Trophoblast cell (in vitro differentiated cells and primary cell): ENCODE results near the gene GRPEL2.
"Not testable (repeated sequence)": the region's sequence is repeated elsewhere in the genome, so short reads cannot be mapped to it uniquely, and the experiment has no call there.

Experiments used
- DNase-seq, 2 donors: peaks; one replicate each; pipeline ENCODE4 v3.0.0-alpha.2; 2016
- H2AFZ ChIP-seq: 2 replicates; pipeline ENCODE4 v1.6.1; 2013; ENCODE audit warnings: low read length, moderate library complexity, mild to moderate bottlenecking; ENCODE audit not compliant: insufficient read depth, poor library complexity
- H2AK5ac ChIP-seq: 2 replicates; pipeline ENCODE4 v1.6.1; 2013; ENCODE audit warnings: mild to moderate bottlenecking, low read length
- H2BK120ac ChIP-seq: 2 replicates; pipeline ENCODE4 v1.6.1; 2013; ENCODE audit warnings: low read length, mild to moderate bottlenecking, moderate library complexity; ENCODE audit not compliant: insufficient read depth, poor library complexity
- H2BK12ac ChIP-seq: 2 replicates; pipeline ENCODE4 v1.6.1; 2013; ENCODE audit warnings: mild to moderate bottlenecking, low read length, moderate library complexity
- H2BK5ac ChIP-seq: 2 replicates; pipeline ENCODE4 v1.6.1; 2013; ENCODE audit warnings: low read length, low read depth, moderate library complexity, mild to moderate bottlenecking; ENCODE audit not compliant: poor library complexity
- H3K14ac ChIP-seq: 2 replicates; pipeline ENCODE4 v1.6.1; 2013; ENCODE audit warnings: mild to moderate bottlenecking, low read length
- H3K18ac ChIP-seq: 2 replicates; pipeline ENCODE4 v1.6.1; 2013; ENCODE audit warnings: mild to moderate bottlenecking, low read length
- H3K23ac ChIP-seq: 2 replicates; pipeline ENCODE4 v1.6.1; 2013; ENCODE audit warnings: low read length
- H3K27ac ChIP-seq: 2 replicates; pipeline ENCODE4 v1.5.1; 2013; ENCODE audit warnings: low read depth, mild to moderate bottlenecking, inconsistent platforms, low read length, moderate library complexity
- H3K27me3 ChIP-seq: 2 replicates; pipeline ENCODE4 v1.6.1; 2013; ENCODE audit warnings: inconsistent platforms, mild to moderate bottlenecking, low read length, moderate library complexity; ENCODE audit not compliant: insufficient read depth
- H3K36me3 ChIP-seq, 2 experiments: 1 replicate in 1 of 2; 2 replicates in 1 of 2; pipeline ENCODE4 v1.6.1; 2013; ENCODE audit warnings: low read length in 2 of 2, mild to moderate bottlenecking in 2 of 2, moderate library complexity in 1 of 2; ENCODE audit not compliant: insufficient read depth in 2 of 2, control insufficient read depth in 1 of 2
- H3K4ac ChIP-seq: 2 replicates; pipeline ENCODE4 v1.6.1; 2013; ENCODE audit warnings: low read depth, mild to moderate bottlenecking, low read length, moderate library complexity
- H3K4me1 ChIP-seq, 2 experiments: 1 replicate in 1 of 2; 2 replicates in 1 of 2; pipeline ENCODE4 v1.6.1; 2013; ENCODE audit warnings: low read length in 2 of 2, mild to moderate bottlenecking in 2 of 2, moderate library complexity in 1 of 2; ENCODE audit not compliant: insufficient read depth in 2 of 2, control insufficient read depth in 1 of 2
- H3K4me2 ChIP-seq: 2 replicates; pipeline ENCODE4 v1.6.1; 2013; ENCODE audit warnings: inconsistent platforms, mild to moderate bottlenecking, low read length, moderate library complexity
- H3K4me3 ChIP-seq: 2 replicates; pipeline ENCODE4 v1.5.1; 2013; ENCODE audit warnings: mild to moderate bottlenecking, low read depth, low read length, inconsistent platforms
- H3K79me1 ChIP-seq: one replicate; pipeline ENCODE4 v1.6.1; 2013; ENCODE audit warnings: low read length
- H3K79me2 ChIP-seq: 2 replicates; pipeline ENCODE4 v1.6.1; 2013; ENCODE audit warnings: low read length, mild to moderate bottlenecking; ENCODE audit not compliant: control insufficient read depth, insufficient read depth, poor library complexity
- H3K9ac ChIP-seq: 2 replicates; pipeline ENCODE4 v1.6.1; 2013; ENCODE audit warnings: mild to moderate bottlenecking, low read length
- H3K9me3 ChIP-seq: 2 replicates; pipeline ENCODE4 v1.6.1; 2013; ENCODE audit warnings: low read depth, mild to moderate bottlenecking, control low read depth, inconsistent platforms, low read length; ENCODE audit not compliant: insufficient read depth
- H4K12ac ChIP-seq: 2 replicates; pipeline ENCODE4 v1.6.1; 2013; ENCODE audit warnings: low read depth, mild to moderate bottlenecking, low read length, moderate library complexity
- H4K8ac ChIP-seq: 2 replicates; pipeline ENCODE4 v1.6.1; 2013; ENCODE audit warnings: low read depth, mild to moderate bottlenecking, low read length, moderate library complexity
- H4K91ac ChIP-seq: one replicate; pipeline ENCODE4 v1.6.1; 2013; ENCODE audit warnings: low read depth, mild to moderate bottlenecking, low read length, moderate library complexity
- WGBS: extraction: QIAGEN DNeasy Blood & Tissue Kit; methylation state at CpG from one replicate; pipeline ENCODE4 v1.1.7; 2013; ENCODE audit warnings: missing lambda C conversion rate; ENCODE audit not compliant: insufficient read length, insufficient coverage; ENCODE audit errors: extremely low coverage; 5-methylcytosine and 5-hydroxymethylcytosine counted together

Gene GRPEL2

DNA sequence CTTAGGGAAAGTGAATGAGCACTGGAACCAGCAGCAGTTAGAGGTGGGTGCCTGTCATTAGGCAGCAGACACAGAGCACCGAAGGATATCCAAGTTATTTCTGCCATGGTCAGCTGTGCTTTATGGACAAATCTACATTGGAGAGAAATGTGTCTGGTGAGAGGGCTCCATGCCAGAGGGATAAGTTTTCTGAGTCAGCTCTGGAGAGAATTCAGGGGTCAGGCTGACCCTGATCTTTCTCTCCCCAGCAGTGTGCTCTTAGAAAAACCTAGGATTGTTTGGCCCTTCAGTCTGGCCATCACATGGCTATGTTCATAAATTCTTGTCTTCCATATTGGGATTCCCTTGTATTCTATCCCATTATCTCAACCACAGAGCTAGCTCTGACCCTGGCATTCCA, 42.7 kb downstream of the GRPEL2 start:
- peaks cover 3% of the 10 kb centered on the region for H3K9me3 ChIP-seq
- H3K4me3 ChIP-seq, result no peak overlapping the region
- H2BK5ac ChIP-seq, result peak overlapping the region; percentile 49
- no peak overlapping the region for H3K4ac ChIP-seq
- peaks cover 17 to 29% of the 10 kb centered on the region in 2 experiments for H3K4me1 ChIP-seq
- peak overlapping the region; percentile 44 for H3K18ac ChIP-seq
- peak overlapping the region; percentile 53 for H2BK12ac ChIP-seq
- H3K79me1 ChIP-seq, result peaks cover 10% of the 10 kb centered on the region
- no peak overlapping the region for H3K4me2 ChIP-seq
- H3K79me2 ChIP-seq, result no peaks in the 10 kb centered on the region
- peak overlapping the region; percentile 15 for H4K91ac ChIP-seq
- peak overlapping the region; percentile 39 for H2BK120ac ChIP-seq
- no peaks in the 10 kb centered on the region for H3K36me3 ChIP-seq
- H3K23ac ChIP-seq, result no peak overlapping the region
- no peak overlapping the region for H2AK5ac ChIP-seq
- no peak overlapping the region for H4K12ac ChIP-seq
- no peak overlapping the region for H3K9ac ChIP-seq
- no peaks in the 10 kb centered on the region for H3K27me3 ChIP-seq
- no peak overlapping the region for H4K8ac ChIP-seq
- H3K14ac ChIP-seq, result peak overlapping the region; percentile 69
- DNase-seq, result no peak
- no peak overlapping the region for H2AFZ ChIP-seq
- no CpG with 5 or more reads among the region's 1 CpG for WGBS
- peak overlapping the region; percentile 20 for H3K27ac ChIP-seq

DNA sequence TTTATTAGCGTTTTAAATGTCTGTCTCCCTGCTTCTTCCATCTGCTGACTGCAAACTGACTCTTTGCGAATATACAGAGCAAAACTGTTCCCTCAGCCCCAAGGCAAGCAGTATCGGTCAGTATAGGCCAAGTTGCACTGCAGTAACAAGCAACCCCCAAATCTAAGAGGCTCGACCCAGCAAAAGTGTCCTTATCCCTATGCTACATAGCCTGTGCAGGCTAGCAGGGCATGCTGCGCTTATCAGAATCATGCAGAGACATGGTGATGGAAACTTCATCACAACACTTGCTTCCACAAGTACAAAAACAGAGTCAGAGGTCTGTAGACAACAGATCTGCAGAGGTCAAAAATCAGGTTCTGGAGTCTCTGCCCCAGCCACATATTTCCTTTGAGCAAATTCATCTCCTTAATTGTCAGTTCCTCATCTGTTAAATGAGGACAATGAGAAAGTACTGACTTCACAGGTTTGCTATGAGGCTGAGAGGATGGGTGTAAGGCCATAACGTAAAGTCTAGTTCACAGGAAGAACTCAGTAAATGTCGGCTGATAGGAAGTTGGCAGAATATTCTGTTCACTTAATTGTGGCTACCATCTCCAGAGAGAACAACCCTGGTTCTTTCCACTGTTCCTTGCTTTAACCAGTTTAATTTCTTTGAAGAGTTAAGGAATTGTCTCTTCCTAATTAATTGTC, 43.3 kb downstream of the GRPEL2 start:
- Histone ChIP-seq H3K4ac (no peak overlapping the region), H3K14ac (no peak overlapping the region), H3K79me1 (peaks cover 7% of the 10 kb centered on the region), H3K4me1 (peaks cover 11 to 26% of the 10 kb centered on the region in 2 experiments), H3K79me2 (no peaks in the 10 kb centered on the region), H2BK5ac (no peak overlapping the region), H4K91ac (no peak overlapping the region), H2AK5ac (no peak overlapping the region), H3K9ac (no peak overlapping the region), H3K36me3 (no peaks in the 10 kb centered on the region), H2AFZ (no peak overlapping the region), H3K4me2 (no peak overlapping the region), H2BK12ac (no peak overlapping the region), H3K18ac (no peak overlapping the region), H4K12ac (no peak overlapping the region), H3K4me3 (no peak overlapping the region), H4K8ac (no peak overlapping the region), H3K23ac (no peak overlapping the region), H3K27ac (peak overlapping the region; percentile 20), H3K9me3 (peaks cover 3% of the 10 kb centered on the region), H3K27me3 (no peaks in the 10 kb centered on the region), H2BK120ac (no peak overlapping the region)
- no CpG with 5 or more reads among the region's 7 CpGs for WGBS
- DNase-seq, result no peak

DNA sequence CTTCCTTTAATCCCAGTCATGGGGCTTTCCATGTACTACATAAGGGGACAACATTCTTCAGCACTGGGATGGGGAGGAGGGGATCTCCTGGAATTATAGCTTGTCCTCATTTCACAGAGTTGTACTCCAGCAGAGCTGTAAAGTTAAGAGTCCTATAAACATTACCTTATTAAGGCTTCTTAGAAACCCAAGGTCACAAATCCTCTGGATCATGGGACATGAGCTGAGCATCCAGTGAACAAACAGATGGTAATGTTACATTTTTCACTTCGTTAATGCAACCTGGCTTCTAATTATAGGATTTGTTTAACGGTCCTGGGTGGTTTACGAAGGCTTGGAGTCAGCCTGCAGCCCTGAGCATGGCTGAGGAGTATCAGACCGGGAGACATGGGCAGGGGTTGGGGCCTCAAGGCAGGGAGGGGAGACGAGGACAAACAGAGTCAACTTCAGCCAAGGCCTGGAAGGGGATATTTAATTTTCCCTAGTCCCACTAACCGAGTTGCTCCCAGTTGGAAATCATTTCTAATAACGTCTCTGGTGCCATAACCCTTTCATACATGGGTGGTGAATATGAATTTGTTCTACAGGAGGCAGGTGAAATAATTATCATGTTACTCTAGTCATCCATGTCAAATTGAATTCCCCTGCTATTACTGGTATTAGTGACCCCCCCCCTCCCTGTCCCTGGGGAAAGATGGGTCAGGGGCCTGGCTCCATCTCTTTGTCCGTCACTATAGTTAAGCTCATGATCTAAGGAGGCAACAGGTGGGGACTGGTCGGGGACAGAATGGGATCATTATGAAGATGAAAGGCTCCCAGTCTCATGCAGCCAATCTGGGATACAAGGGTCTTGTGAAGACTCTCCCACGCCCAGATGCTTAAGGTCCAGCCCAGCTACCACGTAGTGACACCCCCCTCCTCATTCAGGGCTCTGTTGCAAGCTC, 44.5 kb downstream of the GRPEL2 start:
- no peaks in the 10 kb centered on the region for H3K27me3 ChIP-seq
- H3K4me2 ChIP-seq, result no peak overlapping the region
- WGBS, result no CpG with 5 or more reads among the region's 11 CpGs
- no peak overlapping the region for H2BK5ac ChIP-seq
- DNase-seq, result no peak
- H3K9ac ChIP-seq, result no peak overlapping the region
- peaks cover 11 to 26% of the 10 kb centered on the region in 2 experiments for H3K4me1 ChIP-seq
- no peak overlapping the region for H3K4ac ChIP-seq
- peaks cover 3% of the 10 kb centered on the region for H3K9me3 ChIP-seq
- no peaks in the 10 kb centered on the region for H3K79me2 ChIP-seq
- no peak overlapping the region for H4K12ac ChIP-seq
- H4K91ac ChIP-seq, result peak overlapping the region; percentile 26
- no peak overlapping the region for H3K18ac ChIP-seq
- H3K14ac ChIP-seq, result no peak overlapping the region
- no peak overlapping the region for H3K4me3 ChIP-seq
- H2BK120ac ChIP-seq, result no peak overlapping the region
- H3K79me1 ChIP-seq, result peaks cover 7% of the 10 kb centered on the region
- peak overlapping the region; percentile 37 for H2BK12ac ChIP-seq
- no peak overlapping the region for H4K8ac ChIP-seq
- H3K23ac ChIP-seq, result no peak overlapping the region
- no peaks in the 10 kb centered on the region for H3K36me3 ChIP-seq
- no peak overlapping the region for H2AFZ ChIP-seq
- no peak overlapping the region for H3K27ac ChIP-seq
- H2AK5ac ChIP-seq, result peak overlapping the region; percentile 35

DNA sequence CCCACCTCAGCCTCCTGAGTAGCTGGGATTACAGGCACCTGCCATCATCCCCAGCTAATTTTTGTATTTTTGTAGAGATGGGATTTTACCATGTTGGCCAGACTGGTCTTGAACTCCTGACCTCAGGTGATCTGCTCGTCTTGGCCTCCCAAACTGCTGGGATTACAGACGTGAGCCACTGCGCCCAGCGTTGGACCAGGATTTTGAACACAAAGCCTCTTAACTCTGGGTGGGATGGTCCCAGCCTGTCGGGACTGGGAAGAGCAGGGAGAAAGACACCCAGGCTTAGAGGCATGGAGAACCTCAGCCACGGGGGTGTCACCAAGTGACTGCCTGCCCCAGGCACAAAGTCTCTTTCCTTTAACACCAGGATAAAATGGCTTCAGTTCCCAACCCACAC, 45.8 kb downstream of the GRPEL2 start:
- H3K9ac ChIP-seq, H2AK5ac ChIP-seq, H3K4me2 ChIP-seq, H3K14ac ChIP-seq, H3K23ac ChIP-seq, H3K79me1 ChIP-seq, H3K9me3 ChIP-seq, DNase-seq, H3K79me2 ChIP-seq, H2BK5ac ChIP-seq, H4K12ac ChIP-seq, H3K4me3 ChIP-seq, H2AFZ ChIP-seq, H4K91ac ChIP-seq, H3K36me3 ChIP-seq, H3K27me3 ChIP-seq, H3K18ac ChIP-seq, H3K4ac ChIP-seq, H4K8ac ChIP-seq, H3K27ac ChIP-seq: not testable (repeated sequence)
- peaks cover 8 to 21% of the 10 kb centered on the region in 2 experiments for H3K4me1 ChIP-seq
- H2BK120ac ChIP-seq, result peak overlapping the region; percentile 2
- no CpG with 5 or more reads among the region's 6 CpGs for WGBS
- H2BK12ac ChIP-seq, result peak overlapping the region; percentile 56
